Activated gamma-delta T cell treated with Interleukin-2 at 50 U/mL for 16 hours (primary cell): Measurements from ENCODE around the gene CYP2J2.
"Not testable (repeated sequence)": the region's sequence is repeated elsewhere in the genome, so short reads cannot be mapped to it uniquely, and the experiment has no call there.

ENCODE experiments used
- DNase-seq: peaks from one replicate; pipeline ENCODE4 v3.0.0-alpha.2; 2020

The CYP2J2 gene

GRCh38 chr1:59919746-59920145, 6.8 kb downstream of the CYP2J2 start:
- DNase-seq: no peak

GRCh38 chr1:59917785-59918180, 8.8 kb downstream of the CYP2J2 start:
- DNase-seq: no peak

- DNase-seq: no peak
These were observed 9.4 kb downstream of the CYP2J2 start for GRCh38 chr1:59917026-59917784.

GRCh38 chr1:59915516-59915915, 11.1 kb downstream of the CYP2J2 start:
- DNase-seq: no peak

GRCh38 chr1:59914791-59915286, 11.7 kb downstream of the CYP2J2 start:
- not testable (repeated sequence) for DNase-seq

- no peak for DNase-seq
These were observed 17.9 kb downstream of the CYP2J2 start for GRCh38 chr1:59908682-59909081.

GRCh38 chr1:59908084-59908483, 18.5 kb downstream of the CYP2J2 start:
- no peak for DNase-seq

- DNase-seq: no peak
These were observed 19.6 kb downstream of the CYP2J2 start for GRCh38 chr1:59906931-59907330.

GRCh38 chr1:59903141-59903754, 23.3 kb downstream of the CYP2J2 start:
- DNase-seq: no peak

GRCh38 chr1:59901770-59902388, 24.7 kb downstream of the CYP2J2 start:
- DNase-seq: no peak

- no peak for DNase-seq
These were observed 25.9 kb downstream of the CYP2J2 start for GRCh38 chr1:59900640-59901039.

- DNase-seq: no peak
These were observed 27.6 kb downstream of the CYP2J2 start for GRCh38 chr1:59898927-59899326.

- DNase-seq: no peak
These were observed 29.4 kb downstream of the CYP2J2 start for GRCh38 chr1:59897165-59897564.

- DNase-seq: no peak
These were observed 33.4 kb downstream of the CYP2J2 start for GRCh38 chr1:59892841-59893811.

GRCh38 chr1:59885160-59885832, 41.3 kb downstream of the CYP2J2 start:
- no peak for DNase-seq

- no peak for DNase-seq
These were observed 45.8 kb downstream of the CYP2J2 start for GRCh38 chr1:59880735-59881134.

GRCh38 chr1:59879996-59880505, 46.5 kb downstream of the CYP2J2 start:
- no peak for DNase-seq

- DNase-seq: peak; percentile 33
These were observed 47.0 kb downstream of the CYP2J2 start for GRCh38 chr1:59879574-59879973.

GRCh38 chr1:59878370-59878769, 48.2 kb downstream of the CYP2J2 start:
- DNase-seq: no peak

GRCh38 chr1:59877108-59877682, 49.4 kb downstream of the CYP2J2 start:
- no peak for DNase-seq

GRCh38 chr1:59871746-59872145, 54.8 kb downstream of the CYP2J2 start:
- no peak for DNase-seq

GRCh38 chr1:59866462-59866861, 60.1 kb downstream of the CYP2J2 start:
- DNase-seq: no peak
